ENCODE results near the gene CRTAC1. TPM values are rescaled to one million over a fixed set of nuclear protein-coding genes. Genes with fewer than 3 reads are reported as not detected.

CRTAC1 gene
- polyA plus RNA-seq, 2 of the 4 experiments (the other 2 are of a cell fraction): 0.32 to 0.39 TPM

GRCh38 chr10:98010939-98011685 lies 19.3 kb downstream of the CRTAC1 start:
- DNase-seq (ENCODE audit: low read depth in 1 of 2, low spot score in 1 of 2) (no peak), FAIRE-seq (no peak), ATAC-seq (no peak)
- Histone ChIP-seq H3K27ac (no peak overlapping the region), H3K9me3 (no peaks in the 10 kb centered on the region), H3K4me1 (no peaks in the 10 kb centered on the region), H3K4me3 (no peak overlapping the region), H3K4me2 (no peak overlapping the region)
- 12% methylated on average over 9 of the region's 9 CpGs for WGBS (ENCODE audit: missing lambda C conversion rate)
- ChIA-PET POLR2A (no interaction called here), CTCF (interaction anchor here (0.6 to 2.6 kb wide), 4 partner anchors 10 to 96 kb away, joined by 3 to 7 read pairs (median 4); no protein-coding TSS in a partner anchor)
- TF ChIP-seq HEYL (CRISPR knock-in tag; IDR thresholded peaks at IDR 0.05) (no peak), NR3C1 (IDR thresholded peaks at IDR 0.05) (no peak), ESRRA (IDR thresholded peaks at IDR 0.05; ENCODE audit: borderline replicate concordance, low read length) (no peak), CHD4 (IDR thresholded peaks at IDR 0.05; ENCODE audit: borderline replicate concordance) (no peak), E2F6 (IDR thresholded peaks at IDR 0.05; ENCODE audit: borderline replicate concordance, low read depth) (no peak), HOXA7 (CRISPR knock-in tag; IDR thresholded peaks at IDR 0.05) (no peak), SMC3 (IDR thresholded peaks at IDR 0.05) (no peak), TFCP2L1 (CRISPR knock-in tag; IDR thresholded peaks at IDR 0.05) (no peak), SREBF2 (IDR thresholded peaks at IDR 0.05) (no peak), MYC (IDR thresholded peaks at IDR 0.05; ENCODE audit: borderline replicate concordance, low read length) (no peak), MAFK (IDR thresholded peaks at IDR 0.05; ENCODE audit: partially characterized antibody) (no peak)

- ChIA-PET POLR2A (no interaction called here), CTCF (interaction anchor here (1.0 to 1.3 kb wide), 3 partner anchors 22 to 92 kb away, joined by 3 to 4 read pairs (median 4); no protein-coding TSS in a partner anchor)
- FAIRE-seq: no peak
- no peak for DNase-seq (ENCODE audit: low read depth in 1 of 2, low spot score in 1 of 2)
- no peak overlapping the region for H3K27ac ChIP-seq
- H3K4me1 ChIP-seq: no peaks in the 10 kb centered on the region
- no peak overlapping the region for H3K4me2 ChIP-seq
- no peak overlapping the region for H3K4me3 ChIP-seq
- no peaks in the 10 kb centered on the region for H3K9me3 ChIP-seq
- no peak for ATAC-seq
- WGBS (ENCODE audit: missing lambda C conversion rate): 17% methylated on average over 12 of the region's 12 CpGs
- TF ChIP-seq MAFK (IDR thresholded peaks at IDR 0.05; ENCODE audit: partially characterized antibody): no peak
- no peak for TF ChIP-seq MAX (IDR thresholded peaks at IDR 0.05)
- TF ChIP-seq FOSB (CRISPR knock-in tag; IDR thresholded peaks at IDR 0.05): no peak
These were observed 24.2 kb downstream of the CRTAC1 start for GRCh38 chr10:98006266-98006665.

- TF ChIP-seq RCOR1 (IDR thresholded peaks at IDR 0.05; ENCODE audit: low read depth, low read length): no peak
- TF ChIP-seq CBX2 (IDR thresholded peaks at IDR 0.05; ENCODE audit: borderline replicate concordance, low read depth): no peak
- no peak for TF ChIP-seq RARB (CRISPR knock-in tag; IDR thresholded peaks at IDR 0.05)
- no peak for TF ChIP-seq MYC (IDR thresholded peaks at IDR 0.05; ENCODE audit: borderline replicate concordance, low read length)
- no peak for TF ChIP-seq FOSB (CRISPR knock-in tag; IDR thresholded peaks at IDR 0.05)
- TF ChIP-seq ZFP36 (IDR thresholded peaks at IDR 0.05; ENCODE audit: borderline replicate concordance, partially characterized antibody): no peak
- DNase-seq (ENCODE audit: low read depth in 1 of 2, low spot score in 1 of 2): no peak
- ChIA-PET CTCF (interaction anchor here (0.7 to 2.2 kb wide), 3 partner anchors 8 to 1291 kb away, joined by 3 to 7 read pairs (median 6); no protein-coding TSS in a partner anchor), POLR2A (no interaction called here)
- no peak for ATAC-seq
- no peak for FAIRE-seq
- 61% methylated on average over 9 of the region's 9 CpGs for WGBS (ENCODE audit: missing lambda C conversion rate)
- Histone ChIP-seq H3K27ac (no peak overlapping the region), H3K4me2 (no peak overlapping the region), H3K4me3 (no peak overlapping the region), H3K4me1 (no peaks in the 10 kb centered on the region), H3K9me3 (peaks cover 7% of the 10 kb centered on the region; the same call in 1 of the 3 replicates)
These were observed 28.7 kb downstream of the CRTAC1 start for GRCh38 chr10:98001736-98002135.

- peaks cover 7% of the 10 kb centered on the region; the same call in 1 of the 3 replicates for H3K9me3 ChIP-seq
- WGBS (ENCODE audit: missing lambda C conversion rate): 61% methylated on average over 10 of the region's 11 CpGs
- TF ChIP-seq RFX5 (IDR thresholded peaks at IDR 0.05) (no peak), TP53 (CRISPR knock-in tag; IDR thresholded peaks at IDR 0.05) (no peak), CBX8 (IDR thresholded peaks at IDR 0.05) (no peak), CTCF (IDR thresholded peaks at IDR 0.05) (no peak), NPAS2 (CRISPR knock-in tag; IDR thresholded peaks at IDR 0.05; ENCODE audit: borderline replicate concordance) (no peak), EP300 (IDR thresholded peaks at IDR 0.05) (no peak)
- no peak overlapping the region for H3K4me3 ChIP-seq
- ChIA-PET CTCF (interaction anchor here (0.8 to 2.2 kb wide), 5 partner anchors 10 to 86 kb away, joined by 3 to 7 read pairs (median 3); no protein-coding TSS in a partner anchor), POLR2A (no interaction called here)
- no peak overlapping the region for H3K4me2 ChIP-seq
- no peak overlapping the region for H3K27ac ChIP-seq
- H3K4me1 ChIP-seq: no peaks in the 10 kb centered on the region
- FAIRE-seq (no peak), ATAC-seq (peak in 1 of 2 experiments; percentile 21; a peak in 2 of 6 replicates), DNase-seq (ENCODE audit: low read depth in 1 of 2, low spot score in 1 of 2) (no peak)
These were observed 30.1 kb downstream of the CRTAC1 start for GRCh38 chr10:98000346-98000745.

Measured in A549 (cell line).